GM23338 (cell line): ENCODE results near the gene DSCAML1. TPM values are rescaled to one million over a fixed set of nuclear protein-coding genes. Genes with fewer than 3 reads are reported as not detected.

ENCODE experiments used
- ATAC-seq: fragments of 200-7000 bp; cut with Tn5 transposase; 3 replicates; pipeline ENCODE4 v1.9.1; 2020
- DNase-seq: peaks from one replicate; pipeline ENCODE4 v3.0.0-alpha.2; 2015; ENCODE audit warnings: low spot score
- H2AFZ ChIP-seq: fragments of 200-600 bp; sonication (generic); 2 replicates; pipeline ENCODE4 v1.8.0; 2016; ENCODE audit warnings: antibody characterized with exemption, mild to moderate bottlenecking, moderate library complexity
- H3F3A ChIP-seq: fragments of 200-600 bp; sonication (generic); replicated peaks from 2 replicates; pipeline ENCODE4 v1.8.0; 2017; ENCODE audit warnings: antibody characterized with exemption, mixed run types, low read depth
- H3K27ac ChIP-seq: fragments of 200-600 bp; sonication (generic); 2 replicates; pipeline ENCODE4 v1.6.1; 2016; ENCODE audit warnings: low read depth
- H3K27me3 ChIP-seq: fragments of 200-600 bp; sonication (generic); 2 replicates; pipeline ENCODE4 v1.8.0; 2016; ENCODE audit warnings: mild to moderate bottlenecking, mixed run types, moderate library complexity; ENCODE audit not compliant: insufficient read depth
- H3K36me3 ChIP-seq: fragments of 200-600 bp; sonication (generic); 2 replicates; pipeline ENCODE4 v1.8.0; 2016; ENCODE audit warnings: mild to moderate bottlenecking; ENCODE audit not compliant: insufficient read depth
- H3K4me1 ChIP-seq: fragments of 200-600 bp; sonication (generic); 2 replicates; pipeline ENCODE4 v1.8.0; 2016; ENCODE audit warnings: mild to moderate bottlenecking, moderate library complexity; ENCODE audit not compliant: insufficient read depth
- H3K4me2 ChIP-seq: fragments of 200-600 bp; sonication (generic); 2 replicates; pipeline ENCODE4 v1.7.1; 2017; ENCODE audit warnings: mixed run types
- H3K4me3 ChIP-seq: fragments of 200-600 bp; sonication (generic); 2 replicates; pipeline ENCODE4 v1.6.1; 2016; ENCODE audit warnings: mixed run types
- H3K79me2 ChIP-seq: fragments of 200-600 bp; sonication (generic); replicated peaks from 2 replicates; pipeline ENCODE4 v1.8.0; 2017; ENCODE audit warnings: mild to moderate bottlenecking; ENCODE audit not compliant: insufficient read depth
- H3K9me2 ChIP-seq: fragments of 200-600 bp; sonication (generic); 2 replicates; pipeline ENCODE4 v1.8.0; 2017; ENCODE audit not compliant: insufficient read depth
- H4K20me1 ChIP-seq: fragments of 200-600 bp; sonication (generic); replicated peaks from 2 replicates; pipeline ENCODE4 v1.8.0; 2017; ENCODE audit warnings: mild to moderate bottlenecking; ENCODE audit not compliant: insufficient read depth
- H3K27ac Mint-ChIP-seq: 2 replicates; pipeline ENCODE4 v1.8.0; 2020; ENCODE audit warnings: inconsistent platforms, mild to moderate bottlenecking, moderate library complexity, mixed read lengths
- H3K27me3 Mint-ChIP-seq: 3 replicates; pipeline ENCODE4 v1.8.0; 2022; ENCODE audit warnings: low read depth, mild to moderate bottlenecking, moderate library complexity, mixed read lengths, inconsistent platforms; ENCODE audit not compliant: insufficient read depth, poor library complexity
- H3K36me3 Mint-ChIP-seq: 3 replicates; pipeline ENCODE4 v1.8.0; 2021; ENCODE audit warnings: low read depth, mild to moderate bottlenecking, inconsistent platforms, moderate library complexity, mixed read lengths
- H3K4me1 Mint-ChIP-seq: 3 replicates; pipeline ENCODE4 v1.8.0; 2020; ENCODE audit warnings: mild to moderate bottlenecking, inconsistent platforms, mixed read lengths
- H3K4me3 Mint-ChIP-seq: 3 replicates; pipeline ENCODE4 v1.8.0; 2021; ENCODE audit warnings: moderate library complexity, mild to moderate bottlenecking, inconsistent platforms, mixed read lengths
- H3K9me3 Mint-ChIP-seq: 3 replicates; pipeline ENCODE4 v1.8.0; 2020; ENCODE audit warnings: moderate library complexity, mild to moderate bottlenecking, inconsistent platforms, mixed read lengths
- CREB1 ChIP-seq: fragments of 250-450 bp; sonication (Bioruptor Pico); IDR thresholded peaks from 2 replicates; pipeline ENCODE4 v1.5.0; 2020; ENCODE audit warnings: low read depth, mild to moderate bottlenecking, moderate library complexity
- CTCF ChIP-seq, 2 experiments: fragments of 200-600 bp in 1 of 2; sonication (generic) in 1 of 2; conservative IDR thresholded peaks; 2 replicates each; pipeline versions ENCODE4 v1.5.1 to v1.6.1; 2016 to 2017; ENCODE audit warnings: antibody characterized with exemption in 2 of 2, low read depth in 2 of 2, mild to moderate bottlenecking in 2 of 2, moderate library complexity in 1 of 2
- ETS1 ChIP-seq: IDR thresholded peaks from 2 replicates; pipeline ENCODE4 v1.6.1; 2016; ENCODE audit warnings: antibody characterized with exemption
- EZH2 ChIP-seq: fragments of 200-600 bp; sonication (generic); IDR thresholded peaks from one replicate; pipeline ENCODE4 v1.8.0; 2017; ENCODE audit warnings: antibody characterized with exemption, mild to moderate bottlenecking, low read depth; ENCODE audit not compliant: unreplicated experiment
- EZH2phosphoT487 ChIP-seq: fragments of 200-600 bp; sonication (generic); IDR thresholded peaks from one replicate; pipeline ENCODE4 v1.8.1; 2018; ENCODE audit warnings: antibody characterized with exemption; ENCODE audit not compliant: unreplicated experiment
- JUNB ChIP-seq: IDR thresholded peaks from one replicate; pipeline ENCODE4 v1.6.1; 2016; ENCODE audit warnings: antibody characterized with exemption; ENCODE audit not compliant: unreplicated experiment
- NANOG ChIP-seq: IDR thresholded peaks from 2 replicates; pipeline ENCODE4 v1.6.1; 2016; ENCODE audit warnings: antibody characterized with exemption, borderline replicate concordance
- POLR2AphosphoS5 ChIP-seq: IDR thresholded peaks from 2 replicates; pipeline ENCODE4 v1.6.1; 2016; ENCODE audit warnings: antibody characterized with exemption, low read depth
- REST ChIP-seq: IDR thresholded peaks from one replicate; pipeline ENCODE4 v1.6.1; 2018; ENCODE audit warnings: antibody characterized with exemption; ENCODE audit not compliant: unreplicated experiment
- STAT1 ChIP-seq: IDR thresholded peaks from one replicate; pipeline ENCODE4 v1.6.1; 2016; ENCODE audit warnings: antibody characterized with exemption; ENCODE audit not compliant: unreplicated experiment
- ZNF114 ChIP-seq: fragments of 250-450 bp; sonication (Bioruptor Pico); IDR thresholded peaks from 2 replicates; pipeline ENCODE4 v1.5.0; 2020; ENCODE audit warnings: mild to moderate bottlenecking, moderate library complexity
- ZNF331 ChIP-seq: fragments of 250-450 bp; sonication (Bioruptor Pico); IDR thresholded peaks from 2 replicates; pipeline ENCODE4 v1.5.0; 2020; ENCODE audit warnings: low read depth, mild to moderate bottlenecking, moderate library complexity
- ZNF462 ChIP-seq: fragments of 250-450 bp; sonication (Bioruptor Pico); IDR thresholded peaks from 2 replicates; pipeline ENCODE4 v1.5.0; 2020; ENCODE audit warnings: mild to moderate bottlenecking, moderate library complexity
- polyA plus RNA-seq: library from polyadenylated mRNA; unstranded; fragments of >200 nt; fragmentation: Nextera tagmentation; extraction: Ambion mirVana; gene quantifications from 2 replicates; pipeline ENCODE4 v1.2.1, GENCODE V29; 2016
- total RNA-seq: library from RNA; depleted of rRNA; stranded (reverse); fragments of >200 nt; shearing (Covaris generic); gene quantifications from 2 replicates; pipeline ENCODE4 v1.2.3, GENCODE V29; 2014

Gene DSCAML1
- total and polyA plus RNA-seq, 2 experiments from 2014 or later = 0.17 TPM; not detected in 1

- Histone ChIP-seq H3K4me3 (no peak overlapping the region), H3K9me2 (no peaks in the 10 kb centered on the region), H3K4me2 (no peak overlapping the region), H3K79me2 (no peaks in the 10 kb centered on the region), H3K4me1 (no peaks in the 10 kb centered on the region), H2AFZ (no peak overlapping the region), H3K27me3 (no peaks in the 10 kb centered on the region), H3K27ac (no peak overlapping the region), H3K36me3 (peaks cover 8% of the 10 kb centered on the region), H4K20me1 (no peaks in the 10 kb centered on the region), H3F3A (no peaks in the 10 kb centered on the region)
- DNase-seq (no peak), ATAC-seq (no peak)
- Mint-ChIP-seq H3K4me3 (no peak overlapping the region), H3K9me3 (peaks cover 22% of the 10 kb centered on the region), H3K27ac (no peak overlapping the region), H3K27me3 (peaks cover 7% of the 10 kb centered on the region), H3K4me1 (peaks cover 21% of the 10 kb centered on the region), H3K36me3 (peaks cover 48% of the 10 kb centered on the region)
- TF ChIP-seq ZNF331 (no peak), CREB1 (CRISPR knock-in tag) (no peak), ETS1 (no peak), POLR2AphosphoS5 (no peak), ZNF114 (CRISPR knock-in tag) (no peak), EZH2 (no peak), REST (no peak), EZH2phosphoT487 (no peak), ZNF462 (CRISPR knock-in tag) (no peak), CTCF (conservative IDR thresholded peaks at IDR 0.05; ENCODE audit: low read depth in 2 of 2) (no peak), JUNB (no peak), NANOG (no peak), STAT1 (no peak)
These were observed 387.5 kb downstream of the DSCAML1 start for GRCh38 chr11:117409511-117409910.
